Suppressor macrophage (primary cell): ENCODE measurements around the gene CABCOCO1.

Experiments used
- DNase-seq, 4 experiments: peaks; one replicate each; pipeline ENCODE4 v3.0.0-alpha.2; 2020 to 2022
- total RNA-seq, 17 experiments: gene quantifications; one replicate each; lab custom pipeline; 2026; ENCODE audit warnings: mixed read lengths in 6 of 17, inconsistent platforms in 3 of 17; lab: John Stamatoyannopoulos, UW

CABCOCO1 gene, protein sequence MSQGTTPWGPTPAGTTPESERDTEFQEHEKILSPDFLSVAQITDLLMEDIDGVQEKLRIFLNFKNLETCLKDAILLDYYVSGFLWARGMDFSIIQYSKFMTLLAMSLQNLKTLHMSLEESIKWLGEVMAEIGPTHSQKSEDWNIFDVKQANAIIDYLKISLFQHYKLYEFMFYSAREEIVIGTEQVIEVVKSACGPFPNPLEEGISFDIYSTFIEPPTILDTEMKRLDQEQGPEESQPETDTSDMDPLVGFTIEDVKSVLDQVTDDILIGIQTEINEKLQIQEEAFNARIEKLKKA
- total RNA-seq = 0 to 0.66 (median 0) reads per million in 17 experiments

DNA sequence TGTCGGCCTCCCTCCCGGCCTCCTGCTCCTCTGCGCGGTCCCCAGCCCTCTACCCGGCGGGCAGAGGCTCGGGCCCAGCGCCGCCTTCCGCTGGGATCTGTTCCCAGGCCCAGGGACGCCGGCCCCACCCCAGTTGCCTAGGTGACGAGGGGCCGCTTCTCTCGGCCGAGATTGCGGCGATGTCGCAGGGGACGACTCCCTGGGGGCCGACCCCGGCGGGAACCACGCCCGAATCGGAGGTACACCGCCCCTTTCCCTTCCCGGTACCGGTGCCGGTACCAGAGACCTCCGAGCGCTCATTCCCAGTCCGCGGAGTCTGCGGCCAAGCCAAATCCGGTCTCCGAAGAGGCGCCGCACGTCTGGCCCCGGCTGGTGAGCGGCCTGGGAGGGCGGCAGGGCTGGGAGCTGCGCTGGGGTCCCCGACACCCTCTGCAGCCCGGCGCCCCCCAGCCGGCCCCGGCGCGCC is at the start of gene CABCOCO1:
CABCOCO1 (plus strand) TSS at position 136 of the 466 bp plus-strand sequence; CDS start at position 180, 44 bp downstream.
- DNase-seq = peak in 3 of 4 experiments; percentile 5 to 30 (median 21)

DNA sequence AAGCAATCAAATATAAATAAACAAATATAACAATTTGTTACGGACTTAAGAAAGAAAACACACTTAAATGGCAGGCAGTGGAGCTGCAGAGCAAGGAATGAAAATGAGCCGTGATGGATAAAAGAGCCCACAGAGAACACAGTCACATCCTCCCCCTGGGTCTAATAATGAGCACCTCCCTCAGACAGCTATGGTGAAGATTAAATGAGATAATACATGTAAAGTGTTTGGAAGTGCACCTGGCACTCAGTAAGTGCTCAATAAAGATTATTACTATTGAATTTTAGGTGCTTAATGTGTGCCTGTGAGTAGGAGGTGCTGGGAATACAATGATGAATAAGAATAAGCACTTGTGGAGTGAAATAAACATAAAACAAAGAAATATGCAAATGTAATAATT is 49.1 kb upstream of the CABCOCO1 start:
- DNase-seq = no peak

DNA sequence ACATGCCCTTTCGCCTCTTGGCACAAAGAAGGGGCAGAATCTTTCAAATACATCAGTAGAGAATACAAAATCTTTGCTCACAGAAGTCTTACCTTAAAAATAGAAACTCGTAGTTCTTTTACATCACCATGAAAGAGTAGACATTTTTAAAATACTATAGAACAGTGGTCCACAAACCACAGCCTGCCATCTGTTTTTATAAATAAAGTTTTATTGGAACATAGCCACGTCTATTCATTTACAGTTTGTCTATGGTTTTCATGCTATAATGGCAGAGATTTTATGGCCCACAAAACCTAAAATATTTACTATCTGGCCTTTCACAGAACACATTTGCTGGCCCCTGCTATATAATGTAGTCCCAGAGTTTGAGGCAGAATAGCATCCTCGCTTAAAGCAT is 46.1 kb upstream of the CABCOCO1 start:
- no peak for DNase-seq

DNA sequence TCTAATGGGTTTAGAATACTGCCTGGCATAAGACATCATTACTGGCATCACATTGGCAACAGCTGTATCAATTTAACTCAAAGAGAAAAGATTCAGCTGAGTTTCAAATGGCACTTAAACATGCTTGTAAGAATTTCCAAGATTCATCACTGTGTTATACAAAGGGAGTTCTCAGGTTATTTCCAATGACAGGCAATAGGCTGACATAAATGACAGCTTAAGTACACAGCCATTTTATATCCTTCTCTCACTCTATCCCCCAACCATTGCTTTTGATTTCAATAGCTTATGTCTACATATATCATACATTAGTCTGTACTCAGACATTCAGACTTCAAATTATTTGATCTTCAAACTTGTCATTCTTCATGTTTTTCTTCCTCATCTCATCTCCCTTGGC is 45.5 kb upstream of the CABCOCO1 start:
- no peak for DNase-seq

DNA sequence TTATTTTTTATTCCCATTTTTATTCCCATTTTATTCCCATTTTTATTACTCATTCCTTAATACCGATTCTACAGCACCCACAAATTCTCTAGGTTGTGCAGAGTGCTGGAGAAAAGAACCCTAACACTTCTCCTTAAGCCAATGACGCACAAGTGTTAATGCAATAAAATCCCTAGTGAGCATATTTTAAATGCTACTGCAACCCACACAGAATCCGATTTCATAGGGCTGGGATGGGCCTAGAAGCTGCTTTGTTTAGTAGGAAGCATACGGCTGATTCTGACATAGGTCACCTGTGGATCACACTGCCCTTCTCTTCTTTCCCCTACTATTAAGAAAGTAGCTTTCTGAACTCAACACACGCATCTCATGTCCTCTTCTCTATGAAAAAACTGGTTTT is 45.1 kb upstream of the CABCOCO1 start:
- DNase-seq = no peak

DNA sequence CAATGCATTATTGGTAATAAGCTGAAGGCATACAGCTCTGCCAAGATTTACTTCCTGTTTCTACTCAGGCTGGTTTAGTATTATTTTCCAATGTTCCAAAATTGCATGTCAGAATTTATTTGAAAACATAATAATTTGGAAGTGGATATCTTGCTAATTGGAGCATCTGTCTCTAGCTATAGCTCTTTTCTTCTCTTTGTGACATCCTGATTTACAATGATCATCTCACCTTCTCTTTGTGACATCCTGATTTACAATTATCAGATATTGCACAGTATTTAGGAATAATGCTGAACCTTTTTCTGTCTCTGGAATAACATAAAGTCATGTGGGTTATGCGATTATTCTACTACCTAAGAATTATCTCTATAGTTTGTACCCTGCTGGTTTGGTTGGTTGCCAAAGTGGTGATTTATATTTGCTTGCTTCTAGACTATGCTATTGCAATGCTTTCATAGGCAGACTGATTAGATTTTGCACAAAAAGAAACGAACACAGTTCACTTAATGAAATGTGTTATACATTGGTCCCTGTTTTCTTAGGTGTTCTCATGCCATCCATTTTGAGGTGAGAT is 44.3 kb upstream of the CABCOCO1 start:
- DNase-seq = peak in 1 of 4 experiments; percentile 2

DNA sequence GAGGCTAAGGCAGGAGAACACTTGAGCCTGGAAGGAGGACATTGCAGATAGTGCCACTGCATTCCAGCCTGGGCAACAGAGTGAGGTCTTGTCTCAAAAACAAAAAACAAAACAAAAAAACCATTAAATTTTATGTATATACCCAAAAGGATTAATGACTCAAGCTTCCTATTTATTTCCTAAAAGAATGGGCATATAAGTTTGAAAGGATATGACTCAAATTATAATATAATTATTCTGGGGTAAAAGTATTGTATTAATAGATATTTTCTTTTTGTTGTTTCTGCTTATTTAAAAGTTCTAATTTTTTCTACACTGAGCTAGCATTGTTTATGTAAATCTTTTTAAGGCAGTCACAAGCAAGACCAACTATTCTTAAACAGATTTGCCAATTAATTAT is 42.2 kb upstream of the CABCOCO1 start:
- DNase-seq = no peak

DNA sequence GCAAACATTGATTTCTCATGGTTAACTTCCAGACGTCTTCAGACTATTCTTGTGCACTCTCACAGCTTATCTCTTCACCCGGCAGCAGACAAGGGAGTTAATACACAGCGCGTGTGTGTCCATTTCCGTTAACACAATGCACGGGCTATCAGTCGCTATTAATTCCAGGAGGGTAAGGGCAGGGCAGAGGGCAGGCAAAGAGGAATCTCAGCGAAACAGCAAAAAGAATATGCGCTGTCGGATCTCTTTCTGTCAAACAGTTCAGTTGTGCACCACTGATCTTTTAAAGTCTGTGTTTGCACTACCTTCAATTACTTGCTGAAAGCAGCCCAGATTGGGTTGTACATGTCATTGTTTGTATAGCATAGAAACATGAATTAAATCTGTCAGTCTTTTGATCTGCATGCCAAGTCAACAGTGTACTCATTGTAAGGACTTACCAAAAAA is 41.1 kb upstream of the CABCOCO1 start:
- DNase-seq = no peak

DNA sequence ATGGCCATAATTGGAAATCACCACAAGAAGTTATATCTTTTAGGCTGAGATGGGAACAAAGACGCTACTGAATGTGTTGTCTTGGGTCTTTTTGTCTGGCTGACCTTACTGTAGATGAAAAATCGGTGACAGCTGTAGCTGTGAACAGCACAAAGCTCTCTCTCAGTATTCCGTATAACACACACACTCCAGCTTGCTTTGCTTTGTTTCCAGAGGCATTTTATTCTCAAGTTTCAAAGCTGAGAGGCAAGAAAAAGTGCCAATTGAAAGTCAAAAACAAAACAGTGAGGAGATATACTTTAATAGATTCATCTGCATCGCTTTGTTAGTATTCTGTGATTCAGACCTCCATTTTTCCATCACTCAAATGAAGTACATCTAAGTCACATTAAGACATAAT is 39.6 kb upstream of the CABCOCO1 start:
- no peak for DNase-seq

DNA sequence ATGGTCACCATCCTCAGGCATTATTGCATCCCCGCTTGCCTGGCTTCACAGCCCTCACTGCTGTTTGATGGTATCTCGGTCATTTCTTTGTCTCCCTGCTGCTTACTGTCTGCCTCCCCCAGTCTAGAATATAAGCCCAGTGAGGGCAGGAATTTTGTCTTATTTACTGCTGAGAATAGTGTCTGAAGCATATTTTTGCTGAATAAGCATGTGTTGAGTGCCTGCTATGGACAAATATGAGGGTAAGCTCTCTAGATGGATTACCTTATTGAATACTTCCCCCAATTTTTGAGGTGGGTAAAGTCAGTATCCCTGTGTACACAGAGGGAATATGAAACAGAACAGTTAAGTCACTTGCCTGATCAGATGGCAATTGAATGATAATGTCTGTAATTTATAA is 36.5 kb upstream of the CABCOCO1 start:
- DNase-seq = no peak

DNA sequence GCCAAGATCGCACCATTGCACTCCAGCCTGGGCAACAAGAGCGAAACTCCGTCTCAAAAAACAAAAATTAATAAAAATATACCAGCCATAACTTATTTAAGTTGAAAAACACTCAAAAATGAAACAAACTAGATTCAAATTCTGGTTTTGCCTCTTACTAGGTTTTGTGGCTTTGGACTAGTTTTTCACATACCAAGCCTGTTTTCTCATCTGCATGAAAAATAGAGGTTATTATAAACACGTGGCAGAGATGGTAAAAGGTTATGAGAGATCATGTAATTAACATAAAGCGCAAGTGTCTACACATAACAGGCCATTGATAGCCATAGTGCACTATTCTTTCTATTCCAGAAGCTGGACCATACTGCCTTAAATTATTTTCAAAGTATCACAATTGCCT is 35.5 kb upstream of the CABCOCO1 start:
- DNase-seq = no peak

DNA sequence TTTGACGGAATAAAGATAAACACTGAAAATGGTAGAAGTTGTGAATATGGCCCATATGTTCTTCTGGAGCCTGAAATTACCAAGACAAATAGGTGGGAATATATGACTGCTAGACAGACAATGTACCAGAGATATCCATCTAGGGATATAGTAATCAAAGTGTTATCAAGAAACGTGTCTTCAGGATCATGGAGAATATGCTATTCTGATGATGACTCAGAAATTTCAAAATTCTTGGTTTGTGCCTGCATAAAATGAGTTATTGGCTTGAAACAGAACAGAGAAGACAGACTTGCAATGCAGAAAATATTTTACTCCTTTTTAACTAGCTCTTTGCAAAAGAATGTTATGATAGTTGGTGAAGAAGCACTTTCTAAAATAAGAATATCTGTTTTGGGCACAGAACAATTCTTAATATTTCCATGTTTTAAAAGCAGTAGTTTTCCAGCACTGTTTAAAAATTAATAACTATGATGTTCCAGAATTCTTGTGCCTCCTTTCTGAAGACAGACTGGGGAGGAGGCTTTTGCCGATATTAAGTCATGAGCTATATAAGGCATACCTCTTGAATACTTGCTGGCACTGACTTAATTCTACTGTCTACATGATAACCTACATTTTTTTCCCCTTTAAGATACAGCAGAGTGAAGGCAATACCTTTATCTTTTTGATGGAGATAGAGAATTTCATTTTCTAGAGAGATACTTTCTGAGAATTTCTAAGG is 34.4 kb upstream of the CABCOCO1 start:
- DNase-seq = no peak

DNA sequence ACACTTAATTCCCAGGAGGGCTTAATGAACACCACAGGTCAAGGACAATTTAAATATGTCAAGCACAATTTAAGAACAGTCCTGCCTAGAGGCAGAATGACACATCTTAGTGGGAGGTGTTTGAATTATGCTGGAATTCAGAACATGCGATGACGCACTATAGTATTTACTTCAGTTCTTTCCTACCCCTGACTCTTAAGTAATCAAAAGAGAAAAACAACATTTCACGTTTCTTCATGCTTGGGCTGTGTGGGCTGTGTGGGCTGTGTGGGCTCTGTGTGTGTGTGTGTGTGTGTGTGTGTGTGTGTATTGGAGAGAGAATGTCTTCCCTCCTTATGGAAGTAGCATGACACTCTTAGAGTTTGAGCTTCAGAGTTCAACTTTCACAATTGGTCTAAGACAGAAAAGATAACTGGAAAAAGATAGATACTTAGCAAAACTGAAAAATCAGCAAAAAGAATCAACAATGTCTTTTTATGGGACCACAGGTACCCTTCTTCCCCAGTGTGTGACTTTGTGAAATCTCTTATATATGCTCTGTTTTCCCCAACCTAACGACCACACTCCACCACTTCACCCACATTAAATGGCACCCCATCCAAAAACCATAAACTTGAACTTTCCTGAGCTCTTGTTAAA is 33.7 kb upstream of the CABCOCO1 start:
- DNase-seq = no peak

DNA sequence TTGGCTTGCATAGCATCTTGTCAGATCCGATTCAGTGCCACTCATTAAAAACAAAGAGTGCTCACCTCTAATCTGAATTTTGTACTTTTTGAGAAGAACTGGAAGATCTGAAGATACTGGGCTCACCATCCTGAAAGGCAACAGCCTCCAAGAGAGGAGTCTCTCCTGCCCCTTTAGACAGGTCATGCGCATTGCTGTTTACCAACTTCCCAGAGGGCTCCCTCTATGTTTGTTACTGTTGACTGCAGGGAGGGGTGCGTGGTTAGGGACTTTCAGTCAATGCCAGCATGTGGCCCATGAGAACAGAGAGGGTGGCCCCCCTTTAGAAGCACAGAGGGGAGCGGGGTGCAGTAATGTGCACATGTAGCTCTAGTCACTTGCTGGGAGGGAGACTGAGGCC is 33.2 kb upstream of the CABCOCO1 start:
- DNase-seq = no peak

DNA sequence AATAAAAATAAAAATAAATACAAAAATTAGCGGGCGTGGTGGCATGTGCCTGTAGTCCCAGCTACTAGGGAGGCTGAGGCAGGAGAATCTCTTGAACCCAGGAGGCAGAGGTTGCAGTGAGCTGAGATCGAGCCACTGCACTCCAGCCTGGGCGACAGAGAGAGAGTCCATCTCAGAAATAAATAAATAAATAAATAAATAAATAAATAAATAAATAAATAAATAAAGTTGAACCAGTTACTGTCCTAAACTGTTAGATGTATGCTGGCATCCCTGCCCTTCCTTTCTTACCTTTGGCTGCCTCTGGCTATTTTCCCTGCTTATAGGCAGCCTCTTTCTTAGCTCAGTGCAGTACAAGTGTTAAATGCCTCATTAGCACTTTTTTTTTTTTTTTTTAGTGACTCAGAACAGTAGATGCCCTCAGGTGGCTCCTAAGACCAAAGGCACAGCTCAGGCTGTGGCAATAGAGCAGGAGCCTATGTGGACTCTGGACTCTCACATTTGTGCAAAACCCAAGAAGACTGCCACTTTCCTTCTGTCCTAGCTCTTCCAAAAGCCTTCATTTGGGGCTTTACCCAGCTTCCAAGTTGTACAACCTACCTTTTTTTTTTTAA is 30.6 kb upstream of the CABCOCO1 start:
- no peak for DNase-seq

DNA sequence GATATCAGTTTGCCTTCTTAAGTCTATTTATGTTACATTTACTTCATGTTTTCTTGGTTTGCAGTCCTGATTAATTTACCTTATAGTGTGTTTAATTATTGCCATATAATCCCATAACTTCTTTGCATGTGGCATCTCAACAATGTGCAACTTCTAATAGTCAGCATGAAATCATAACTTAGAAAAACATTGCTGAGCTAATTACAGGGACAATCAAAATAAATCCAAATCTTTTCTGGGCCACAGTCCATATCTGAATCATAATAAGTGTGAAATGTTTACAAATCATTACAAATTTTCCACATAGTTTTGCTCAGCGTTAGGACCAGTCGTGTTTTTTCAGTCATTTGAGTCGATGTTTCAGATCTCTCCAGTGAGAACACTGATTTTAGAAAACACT is 29.1 kb upstream of the CABCOCO1 start:
- no peak for DNase-seq

DNA sequence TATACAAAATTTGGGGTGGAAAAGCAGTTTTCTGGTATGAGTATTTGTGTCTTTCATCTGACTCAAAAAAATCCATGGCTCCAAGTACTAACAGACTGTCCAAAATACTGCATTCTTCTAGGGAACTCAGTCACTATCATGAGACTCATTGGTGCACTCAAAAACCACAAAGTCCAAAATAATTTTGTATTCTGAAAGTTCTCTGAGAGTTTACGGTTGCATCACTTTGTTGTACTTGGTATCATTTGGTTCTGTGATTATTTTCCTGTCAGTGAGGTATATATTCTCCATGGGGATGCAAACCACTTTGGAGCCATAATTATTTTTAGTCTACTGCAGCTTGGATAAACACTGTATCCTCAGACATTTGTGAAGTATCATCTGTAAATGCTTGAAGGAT is 28.0 kb upstream of the CABCOCO1 start:
- DNase-seq = no peak

DNA sequence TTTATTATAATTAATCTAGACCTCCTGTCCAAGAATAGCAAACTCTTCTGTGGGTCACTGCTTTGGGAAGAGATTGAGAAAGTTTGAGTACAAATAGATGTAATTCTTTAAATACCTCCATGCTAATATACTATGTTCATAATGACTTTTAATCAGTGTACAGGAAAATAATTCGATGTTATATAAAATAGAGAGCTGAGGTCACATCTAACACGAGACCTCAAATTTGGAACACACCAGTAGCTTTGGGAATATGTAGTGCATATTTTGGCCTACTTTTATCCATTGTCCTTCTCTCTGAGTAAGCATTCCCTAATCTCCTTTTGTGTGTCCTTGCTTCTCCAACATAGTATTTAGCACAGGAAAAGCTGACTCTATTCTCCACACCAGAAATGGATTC is 27.3 kb upstream of the CABCOCO1 start:
- no peak for DNase-seq

DNA sequence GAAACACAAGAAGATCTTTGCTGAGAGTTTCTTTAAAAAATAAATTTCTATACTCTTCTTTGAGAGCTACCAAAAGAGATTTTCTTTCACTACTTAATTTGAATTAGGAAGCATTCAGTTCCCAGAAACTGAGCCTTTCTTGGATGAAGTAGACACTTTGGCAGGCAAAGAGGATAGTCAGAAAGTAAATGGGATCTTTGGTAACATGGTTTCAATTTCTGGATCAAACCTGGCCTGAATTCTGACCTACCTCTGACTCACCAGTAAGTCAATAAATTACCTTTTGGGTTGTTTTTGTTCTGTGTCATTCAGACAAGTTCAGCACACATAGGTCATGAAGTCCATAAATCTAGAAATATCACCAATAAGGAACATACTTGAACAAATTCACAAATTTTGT is 26.8 kb upstream of the CABCOCO1 start:
- DNase-seq = no peak

DNA sequence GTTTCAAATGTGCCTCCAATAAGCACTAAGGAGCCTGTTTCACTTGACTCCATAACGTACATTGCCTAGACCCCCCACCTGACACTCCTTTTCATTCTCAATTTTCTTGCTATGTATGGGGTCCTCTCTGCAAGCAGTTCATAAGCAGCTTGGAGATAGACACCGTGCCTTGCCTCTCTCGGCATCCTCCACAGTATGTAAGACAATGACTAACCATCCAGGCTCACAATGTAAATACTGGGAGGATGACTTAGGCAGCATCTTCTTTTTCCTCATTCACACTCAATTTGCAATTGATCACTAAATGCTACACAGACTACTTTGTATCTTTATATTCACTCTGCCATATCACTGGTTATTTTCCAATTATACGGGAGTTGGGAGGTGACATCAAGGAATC is 22.8 kb upstream of the CABCOCO1 start:
- no peak for DNase-seq

DNA sequence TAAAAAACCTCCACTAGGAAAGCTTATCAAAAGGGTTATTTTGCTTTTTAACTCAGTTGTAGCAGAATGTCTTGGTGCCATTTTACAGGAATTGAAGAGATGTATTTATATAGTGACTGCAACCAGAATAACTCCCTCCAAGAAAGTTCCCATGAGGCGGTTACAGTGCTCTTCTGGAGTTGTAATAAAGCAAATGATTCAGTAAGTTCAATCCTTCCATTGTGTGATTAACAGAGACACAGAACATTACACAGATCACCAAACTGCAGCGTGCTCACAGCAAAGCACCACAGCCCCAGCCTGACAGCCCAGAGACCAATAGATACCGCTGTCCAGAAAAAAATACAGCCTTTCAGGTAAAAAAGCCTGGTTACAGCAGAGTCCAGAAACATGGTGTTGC is 21.9 kb upstream of the CABCOCO1 start:
- no peak for DNase-seq

DNA sequence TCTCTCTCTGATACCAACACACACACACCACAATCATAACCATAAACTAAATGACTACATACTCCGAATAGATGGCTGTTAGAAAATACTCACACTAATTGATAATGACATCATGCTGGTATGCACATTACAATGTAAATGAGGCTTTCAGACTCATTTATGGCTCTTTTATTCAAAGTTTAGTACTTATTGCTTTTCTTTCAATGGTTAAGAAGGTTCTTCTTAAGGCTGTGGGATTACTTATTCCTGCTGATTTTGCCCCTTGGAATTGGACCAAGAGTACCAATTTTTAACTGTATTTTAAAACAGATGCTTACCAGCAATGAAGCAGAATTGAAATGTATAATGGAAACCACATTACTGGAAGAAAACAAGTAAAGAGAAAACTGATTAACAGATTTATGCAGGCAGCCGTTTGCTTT is 20.6 kb upstream of the CABCOCO1 start:
- DNase-seq = no peak

DNA sequence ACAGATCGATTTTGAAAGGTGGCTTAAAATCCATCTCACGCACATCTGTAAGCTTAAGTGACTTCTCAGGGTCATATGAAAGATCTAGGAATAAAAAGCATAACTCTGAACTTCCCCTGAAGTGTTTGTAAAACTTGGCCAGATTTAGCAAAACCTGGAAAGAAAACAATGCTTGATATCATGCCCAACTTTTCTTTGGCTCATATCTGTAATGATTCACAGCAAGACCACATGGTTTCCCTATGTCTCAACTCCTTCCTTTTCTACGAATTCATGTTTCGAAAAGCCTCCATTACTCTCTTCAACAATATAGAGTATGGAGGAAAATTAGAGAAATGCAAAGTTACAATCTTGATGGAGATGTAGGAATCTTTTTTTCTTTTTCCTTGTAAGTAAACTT is 20.1 kb upstream of the CABCOCO1 start:
- DNase-seq = peak in 1 of 4 experiments; percentile 4
